ENCODE results near the gene RAPGEF2.

Gene RAPGEF2

GRCh38 chr4:159212675-159213293 lies 109.9 kb downstream of the RAPGEF2 start:
- H3K9me3 ChIP-seq (ENCODE audit: control insufficient read depth, insufficient read depth, low read depth, low read length), result no peaks in the 10 kb centered on the region
- POLR2A ChIA-PET, result no interaction called here
- H3K4me3 ChIP-seq (ENCODE audit: low read depth, low read length), result no peak overlapping the region
- H3K36me3 ChIP-seq (ENCODE audit: control insufficient read depth in 2 of 2, insufficient read depth in 1 of 2, low read length in 2 of 2), result peaks cover 0 to 6% of the 10 kb centered on the region in 2 experiments; a peak in 1 of 3 replicates
- no peak overlapping the region for H3K27ac ChIP-seq (ENCODE audit: extremely low read depth, low read depth, low read length)
- CTCF ChIA-PET, result interaction anchor here (1.6 to 3.2 kb wide), 2 partner anchors 10 to 355 kb away, joined by 5 to 17 read pairs; no protein-coding TSS in a partner anchor
- TF ChIP-seq ZNF354C (tag by site-specific recombination; IDR thresholded peaks at IDR 0.05; ENCODE audit: borderline replicate concordance, low read depth), result no peak
- TF ChIP-seq ZNF423 (tag by site-specific recombination; IDR thresholded peaks at IDR 0.05), result no peak
- no peak for TF ChIP-seq AEBP2 (tag by site-specific recombination; IDR thresholded peaks at IDR 0.05; ENCODE audit: borderline replicate concordance)
- no peak for TF ChIP-seq KLF7 (tag by site-specific recombination; IDR thresholded peaks at IDR 0.05; ENCODE audit: borderline replicate concordance)
- TF ChIP-seq YY2 (tag by site-specific recombination; IDR thresholded peaks at IDR 0.05), result no peak
- TF ChIP-seq ZNF335 (tag by site-specific recombination; conservative IDR thresholded peaks at IDR 0.05), result no peak
- no peak for TF ChIP-seq ZNF792 (tag by site-specific recombination; IDR thresholded peaks at IDR 0.05)
- no peak for TF ChIP-seq KLF9 (tag by site-specific recombination; IDR thresholded peaks at IDR 0.05; ENCODE audit: low read depth)
- TF ChIP-seq ZNF639 (tag by site-specific recombination; IDR thresholded peaks at IDR 0.05), result no peak
- TF ChIP-seq ZBTB7A (tag by site-specific recombination; IDR thresholded peaks at IDR 0.05; ENCODE audit: low read depth), result no peak
- no peak for TF ChIP-seq ZNF132 (tag by site-specific recombination; IDR thresholded peaks at IDR 0.05; ENCODE audit: borderline replicate concordance)
- no peak for TF ChIP-seq PBX3 (CRISPR knock-in tag; IDR thresholded peaks at IDR 0.05)
- TF ChIP-seq ZNF664 (tag by site-specific recombination; IDR thresholded peaks at IDR 0.05), result no peak
- TF ChIP-seq ZFHX2 (tag by site-specific recombination; conservative IDR thresholded peaks at IDR 0.05), result no peak
- no peaks in the 10 kb centered on the region; the same call in 1 of the 2 replicates for H3K4me1 ChIP-seq (ENCODE audit: control insufficient read depth, insufficient read depth, low read length)

- H3K36me3 ChIP-seq (ENCODE audit: control insufficient read depth in 2 of 2, insufficient read depth in 1 of 2, low read length in 2 of 2), result no peaks in the 10 kb centered on the region
- CTCF ChIA-PET, result no interaction called here
- POLR2A ChIA-PET, result no interaction called here
- H3K4me3 ChIP-seq (ENCODE audit: low read depth, low read length), result no peak overlapping the region
- H3K9me3 ChIP-seq (ENCODE audit: control insufficient read depth, insufficient read depth, low read depth, low read length), result no peaks in the 10 kb centered on the region
- no peak overlapping the region for H3K27ac ChIP-seq (ENCODE audit: extremely low read depth, low read depth, low read length)
- no peaks in the 10 kb centered on the region; the same call in 1 of the 2 replicates for H3K4me1 ChIP-seq (ENCODE audit: control insufficient read depth, insufficient read depth, low read length)
- no peak for TF ChIP-seq ZNF529 (tag by site-specific recombination; IDR thresholded peaks at IDR 0.05; ENCODE audit: insufficient replicate concordance)
- TF ChIP-seq ZNF600 (tag by site-specific recombination; IDR thresholded peaks at IDR 0.05), result no peak
- no peak for TF ChIP-seq PRDM2 (tag by site-specific recombination; IDR thresholded peaks at IDR 0.05; ENCODE audit: borderline replicate concordance)
- no peak for TF ChIP-seq TRIM28 (IDR thresholded peaks at IDR 0.05; ENCODE audit: borderline replicate concordance, low read length)
- TF ChIP-seq ZFHX2 (tag by site-specific recombination; conservative IDR thresholded peaks at IDR 0.05), result no peak
- no peak for TF ChIP-seq SCRT1 (tag by site-specific recombination; IDR thresholded peaks at IDR 0.05; ENCODE audit: borderline replicate concordance)
- TF ChIP-seq GLI4 (tag by site-specific recombination; IDR thresholded peaks at IDR 0.05), result no peak
- TF ChIP-seq ZNF221 (tag by site-specific recombination; IDR thresholded peaks at IDR 0.05; ENCODE audit: borderline replicate concordance), result no peak
- no peak for TF ChIP-seq TCF7L2 (IDR thresholded peaks at IDR 0.05; ENCODE audit: borderline replicate concordance, low read depth, low read length)
- no peak for TF ChIP-seq ZBTB7A (tag by site-specific recombination; IDR thresholded peaks at IDR 0.05; ENCODE audit: low read depth)
- no peak for TF ChIP-seq ZNF768 (tag by site-specific recombination; IDR thresholded peaks at IDR 0.05)
Observed at GRCh38 chr4:159216834-159217233, 114.0 kb downstream of the RAPGEF2 start.

Data from HEK293 (cell line).